Measurements from ENCODE around the gene RNASEH2B. TPM values are rescaled to one million over a fixed set of nuclear protein-coding genes. Genes with fewer than 3 reads are reported as not detected.

The RNASEH2B gene
- polyA plus RNA-seq, 1 donor from 2014 or later: 25.2 TPM

DNA sequence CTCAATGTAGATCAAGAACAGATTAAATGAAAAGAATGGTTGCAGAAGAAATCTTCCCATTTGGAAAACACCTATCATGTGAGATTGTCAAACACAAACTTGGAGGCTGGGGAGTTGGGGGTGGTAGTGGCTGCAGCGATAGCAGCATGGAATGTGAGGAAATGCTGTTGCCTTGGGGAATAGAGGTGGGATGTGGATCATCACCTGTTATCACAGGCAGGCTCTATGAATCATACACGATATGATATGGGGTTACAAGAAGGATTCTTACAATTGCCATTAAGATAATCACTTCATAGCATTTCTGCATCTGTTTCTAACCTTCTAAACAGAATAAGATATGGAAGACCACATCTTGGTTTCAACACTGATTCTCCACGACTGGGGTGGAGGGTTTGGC lies 88.7 kb downstream of the RNASEH2B start:
- TF ChIP-seq POLR2AphosphoS5 (IDR thresholded peaks at IDR 0.05): no peak
- TF ChIP-seq EP300 (conservative IDR thresholded peaks at IDR 0.05; ENCODE audit: poor library complexity, severe bottlenecking): no peak
- no peak for TF ChIP-seq RAD21 (conservative IDR thresholded peaks at IDR 0.05)
- TF ChIP-seq MXI1 (conservative IDR thresholded peaks at IDR 0.05; ENCODE audit: poor library complexity, severe bottlenecking): no peak
- no peaks in the 10 kb centered on the region for H3K79me2 ChIP-seq (replicated peaks; ENCODE audit: insufficient read depth, low read length)
- H3K4me3 ChIP-seq (ENCODE audit: low read length): no peak overlapping the region
- no peaks in the 10 kb centered on the region for H3K9me2 ChIP-seq (ENCODE audit: insufficient read depth, low read length)
- H3K27me3 ChIP-seq (ENCODE audit: insufficient read depth, low read depth, low read length): no peaks in the 10 kb centered on the region
- H3K27ac ChIP-seq (ENCODE audit: low read length): no peak overlapping the region
- no peak overlapping the region for H2AFZ ChIP-seq (ENCODE audit: low read depth, low read length)
- no peaks in the 10 kb centered on the region for H3F3A ChIP-seq (ENCODE audit: insufficient read depth, low read length, poor library complexity, severe bottlenecking)
- no peak overlapping the region for H3K4me2 ChIP-seq (ENCODE audit: low read length)
- H3K9me3 ChIP-seq (ENCODE audit: low read length): no peaks in the 10 kb centered on the region
- no peaks in the 10 kb centered on the region for H4K20me1 ChIP-seq (ENCODE audit: insufficient read depth)
- no peaks in the 10 kb centered on the region for H3K36me3 ChIP-seq (ENCODE audit: insufficient read depth, low read length)
- no peak overlapping the region for H3K9ac ChIP-seq (ENCODE audit: low read length)

DNA sequence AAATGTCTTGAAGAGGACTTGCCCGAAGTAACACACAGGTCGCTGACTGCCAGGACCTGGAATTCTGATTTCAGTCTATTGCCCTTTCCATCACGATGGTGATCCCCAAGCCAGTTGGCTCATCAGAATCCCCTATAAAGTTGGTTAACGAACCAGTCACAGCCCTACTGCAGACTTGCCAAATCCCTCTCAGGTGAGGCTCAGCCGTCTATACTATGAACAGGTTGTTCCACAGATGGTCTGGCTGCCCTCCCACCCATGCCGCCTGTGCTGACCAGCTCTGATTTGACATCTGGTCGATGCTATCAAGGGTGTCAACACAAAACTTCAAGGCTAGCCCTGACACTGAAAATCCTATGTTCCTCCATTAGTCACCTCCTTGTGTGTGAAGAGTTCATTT lies 90.0 kb downstream of the RNASEH2B start:
- Histone ChIP-seq H3K36me3 (ENCODE audit: insufficient read depth, low read length) (no peaks in the 10 kb centered on the region), H3K27me3 (ENCODE audit: insufficient read depth, low read depth, low read length) (no peaks in the 10 kb centered on the region), H3K4me3 (ENCODE audit: low read length) (no peak overlapping the region), H3K79me2 (replicated peaks; ENCODE audit: insufficient read depth, low read length) (no peaks in the 10 kb centered on the region), H3K4me2 (ENCODE audit: low read length) (no peak overlapping the region), H3K27ac (ENCODE audit: low read length) (no peak overlapping the region), H3K9ac (ENCODE audit: low read length) (no peak overlapping the region), H3K9me2 (ENCODE audit: insufficient read depth, low read length) (no peaks in the 10 kb centered on the region), H2AFZ (ENCODE audit: low read depth, low read length) (no peak overlapping the region), H4K20me1 (ENCODE audit: insufficient read depth) (no peaks in the 10 kb centered on the region), H3K9me3 (ENCODE audit: low read length) (no peaks in the 10 kb centered on the region), H3F3A (ENCODE audit: insufficient read depth, low read length, poor library complexity, severe bottlenecking) (no peaks in the 10 kb centered on the region)
- TF ChIP-seq EZH2 (IDR thresholded peaks at IDR 0.05; ENCODE audit: borderline replicate concordance, insufficient read depth, low read length, poor library complexity, severe bottlenecking) (no peak), RAD21 (conservative IDR thresholded peaks at IDR 0.05) (no peak), SMC3 (conservative IDR thresholded peaks at IDR 0.05; ENCODE audit: poor library complexity) (no peak), MXI1 (conservative IDR thresholded peaks at IDR 0.05; ENCODE audit: poor library complexity, severe bottlenecking) (no peak), POLR2AphosphoS5 (IDR thresholded peaks at IDR 0.05) (no peak), EP300 (conservative IDR thresholded peaks at IDR 0.05; ENCODE audit: poor library complexity, severe bottlenecking) (no peak), TAF1 (IDR thresholded peaks at IDR 0.05; ENCODE audit: low read depth) (no peak)
- TF ChIP-seq, protein P1, sequence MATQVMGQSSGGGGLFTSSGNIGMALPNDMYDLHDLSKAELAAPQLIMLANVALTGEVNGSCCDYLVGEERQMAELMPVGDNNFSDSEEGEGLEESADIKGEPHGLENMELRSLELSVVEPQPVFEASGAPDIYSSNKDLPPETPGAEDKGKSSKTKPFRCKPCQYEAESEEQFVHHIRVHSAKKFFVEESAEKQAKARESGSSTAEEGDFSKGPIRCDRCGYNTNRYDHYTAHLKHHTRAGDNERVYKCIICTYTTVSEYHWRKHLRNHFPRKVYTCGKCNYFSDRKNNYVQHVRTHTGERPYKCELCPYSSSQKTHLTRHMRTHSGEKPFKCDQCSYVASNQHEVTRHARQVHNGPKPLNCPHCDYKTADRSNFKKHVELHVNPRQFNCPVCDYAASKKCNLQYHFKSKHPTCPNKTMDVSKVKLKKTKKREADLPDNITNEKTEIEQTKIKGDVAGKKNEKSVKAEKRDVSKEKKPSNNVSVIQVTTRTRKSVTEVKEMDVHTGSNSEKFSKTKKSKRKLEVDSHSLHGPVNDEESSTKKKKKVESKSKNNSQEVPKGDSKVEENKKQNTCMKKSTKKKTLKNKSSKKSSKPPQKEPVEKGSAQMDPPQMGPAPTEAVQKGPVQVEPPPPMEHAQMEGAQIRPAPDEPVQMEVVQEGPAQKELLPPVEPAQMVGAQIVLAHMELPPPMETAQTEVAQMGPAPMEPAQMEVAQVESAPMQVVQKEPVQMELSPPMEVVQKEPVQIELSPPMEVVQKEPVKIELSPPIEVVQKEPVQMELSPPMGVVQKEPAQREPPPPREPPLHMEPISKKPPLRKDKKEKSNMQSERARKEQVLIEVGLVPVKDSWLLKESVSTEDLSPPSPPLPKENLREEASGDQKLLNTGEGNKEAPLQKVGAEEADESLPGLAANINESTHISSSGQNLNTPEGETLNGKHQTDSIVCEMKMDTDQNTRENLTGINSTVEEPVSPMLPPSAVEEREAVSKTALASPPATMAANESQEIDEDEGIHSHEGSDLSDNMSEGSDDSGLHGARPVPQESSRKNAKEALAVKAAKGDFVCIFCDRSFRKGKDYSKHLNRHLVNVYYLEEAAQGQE (IDR thresholded peaks at IDR 0.05; ENCODE audit: borderline replicate concordance): no peak
- TF ChIP-seq, protein P2, sequence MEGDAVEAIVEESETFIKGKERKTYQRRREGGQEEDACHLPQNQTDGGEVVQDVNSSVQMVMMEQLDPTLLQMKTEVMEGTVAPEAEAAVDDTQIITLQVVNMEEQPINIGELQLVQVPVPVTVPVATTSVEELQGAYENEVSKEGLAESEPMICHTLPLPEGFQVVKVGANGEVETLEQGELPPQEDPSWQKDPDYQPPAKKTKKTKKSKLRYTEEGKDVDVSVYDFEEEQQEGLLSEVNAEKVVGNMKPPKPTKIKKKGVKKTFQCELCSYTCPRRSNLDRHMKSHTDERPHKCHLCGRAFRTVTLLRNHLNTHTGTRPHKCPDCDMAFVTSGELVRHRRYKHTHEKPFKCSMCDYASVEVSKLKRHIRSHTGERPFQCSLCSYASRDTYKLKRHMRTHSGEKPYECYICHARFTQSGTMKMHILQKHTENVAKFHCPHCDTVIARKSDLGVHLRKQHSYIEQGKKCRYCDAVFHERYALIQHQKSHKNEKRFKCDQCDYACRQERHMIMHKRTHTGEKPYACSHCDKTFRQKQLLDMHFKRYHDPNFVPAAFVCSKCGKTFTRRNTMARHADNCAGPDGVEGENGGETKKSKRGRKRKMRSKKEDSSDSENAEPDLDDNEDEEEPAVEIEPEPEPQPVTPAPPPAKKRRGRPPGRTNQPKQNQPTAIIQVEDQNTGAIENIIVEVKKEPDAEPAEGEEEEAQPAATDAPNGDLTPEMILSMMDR (IDR thresholded peaks at IDR 0.05; ENCODE audit: poor library complexity, severe bottlenecking): no peak

Data from neural cell (in vitro differentiated cells).